NCI-H82 treated with DMSO at 0.1 percent for 48 hours (cell line): ENCODE results near the gene IL17B.

Experiments
- DNase-seq: peaks from one replicate; lab custom pipeline; 2025; ENCODE audit not compliant: unreplicated experiment; lab: John Stamatoyannopoulos, UW

Gene IL17B

GRCh38 chr5:149381261-149381985, 2.3 kb upstream of the IL17B start:
- no peak for DNase-seq

- no peak for DNase-seq
Observed at GRCh38 chr5:149380466-149381121, 1.5 kb upstream of the IL17B start.

GRCh38 chr5:149379818-149380374, 804 bp upstream of the IL17B start:
- no peak for DNase-seq

GRCh38 chr5:149378241-149378820, 761 bp downstream of the IL17B start:
- DNase-seq, result no peak

- no peak for DNase-seq
Observed at GRCh38 chr5:149376711-149377447, 2.2 kb downstream of the IL17B start.

- DNase-seq, result no peak
Observed at GRCh38 chr5:149376104-149376503, 3.0 kb downstream of the IL17B start.

- no peak for DNase-seq
Observed at GRCh38 chr5:149375434-149375833, 3.7 kb downstream of the IL17B start.

GRCh38 chr5:149374801-149375200, 4.3 kb downstream of the IL17B start:
- DNase-seq, result peak; percentile 19

- DNase-seq, result no peak
Observed at GRCh38 chr5:149374303-149374702, 4.8 kb downstream of the IL17B start.

- DNase-seq, result no peak
Observed at GRCh38 chr5:149372932-149373331, 6.2 kb downstream of the IL17B start.

- no peak for DNase-seq
Observed at GRCh38 chr5:149372076-149372795, 6.9 kb downstream of the IL17B start.

GRCh38 chr5:149371296-149371962, 7.7 kb downstream of the IL17B start:
- peak; percentile 45 for DNase-seq

GRCh38 chr5:149370878-149371277, 8.2 kb downstream of the IL17B start:
- DNase-seq, result no peak

GRCh38 chr5:149367972-149368645, 11.0 kb downstream of the IL17B start:
- DNase-seq, result no peak

- DNase-seq, result peak; percentile 56
Observed at GRCh38 chr5:149367249-149367971, 11.7 kb downstream of the IL17B start.

GRCh38 chr5:149366169-149366729, 12.8 kb downstream of the IL17B start:
- no peak for DNase-seq

GRCh38 chr5:149365418-149365817, 13.7 kb downstream of the IL17B start:
- DNase-seq, result no peak

- DNase-seq, result no peak
Observed at GRCh38 chr5:149364719-149365118, 14.4 kb downstream of the IL17B start.

GRCh38 chr5:149363936-149364335, 15.2 kb downstream of the IL17B start:
- no peak for DNase-seq
